ENCODE results near the gene IL12RB2. TPM values are rescaled to one million over a fixed set of nuclear protein-coding genes. Genes with fewer than 3 reads are reported as not detected.

IL12RB2 gene
- total and polyA plus RNA-seq, 5 donors = 0.05 to 0.33 (median 0.23) TPM

DNA sequence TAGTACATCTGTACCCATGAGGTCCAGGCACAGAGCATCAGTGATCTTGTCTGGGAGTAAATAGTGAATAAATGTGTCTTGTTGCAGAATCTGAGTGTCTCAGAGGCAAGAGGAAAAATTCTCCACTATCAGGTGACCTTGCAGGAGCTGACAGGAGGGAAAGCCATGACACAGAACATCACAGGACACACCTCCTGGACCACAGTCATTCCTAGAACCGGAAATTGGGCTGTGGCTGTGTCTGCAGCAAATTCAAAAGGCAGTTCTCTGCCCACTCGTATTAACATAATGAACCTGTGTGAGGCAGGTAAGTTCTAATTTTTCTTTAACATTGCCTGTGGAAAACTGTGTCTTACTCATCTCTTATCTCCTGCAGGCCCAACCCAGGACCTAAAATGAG is 43.1 kb downstream of the IL12RB2 start:
- ATAC-seq (no peak), DNase-seq (no peak)
- Histone ChIP-seq H3K9me3 (ENCODE audit: control insufficient read depth, low read length) (no peaks in the 10 kb centered on the region), H3K27me3 (ENCODE audit: control insufficient read depth, insufficient read depth) (no peaks in the 10 kb centered on the region), H3K27ac (ENCODE audit: low read length) (no peak overlapping the region), H3K4me1 (ENCODE audit: control insufficient read depth, insufficient read depth, low read length) (no peaks in the 10 kb centered on the region), H3K4me3 (ENCODE audit: low read length) (no peak overlapping the region)
- intact Hi-C loops (cut with DNase I) = no loop called here
- 80% methylated on average over 2 of the region's 2 CpGs for WGBS

DNA sequence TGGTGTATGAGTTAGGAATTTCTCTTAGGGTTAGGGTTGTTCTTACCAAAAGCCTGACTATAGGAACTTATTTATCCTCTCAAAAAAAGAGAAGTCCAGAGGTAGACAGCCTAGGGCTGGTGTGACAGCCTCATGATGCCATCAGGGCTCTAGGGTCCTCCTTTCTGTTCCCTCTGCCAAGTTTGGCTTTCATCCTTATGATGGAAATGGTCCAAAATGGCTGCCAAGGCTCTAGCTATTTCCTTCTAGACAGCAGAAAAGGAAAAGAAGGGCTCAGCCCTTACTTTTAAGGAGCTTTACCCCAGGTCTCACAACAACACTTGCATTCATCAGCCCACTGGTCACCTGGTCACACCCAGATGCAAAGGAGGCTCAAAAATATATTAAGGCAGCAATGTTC is 44.5 kb downstream of the IL12RB2 start:
- no peaks in the 10 kb centered on the region for H3K9me3 ChIP-seq (ENCODE audit: control insufficient read depth, low read length)
- no peak overlapping the region for H3K27ac ChIP-seq (ENCODE audit: low read length)
- intact Hi-C loops (cut with DNase I) = no loop called here
- DNase-seq (no peak), ATAC-seq (no peak)
- no peaks in the 10 kb centered on the region for H3K4me1 ChIP-seq (ENCODE audit: control insufficient read depth, insufficient read depth, low read length)
- no peak overlapping the region for H3K4me3 ChIP-seq (ENCODE audit: low read length)
- no peaks in the 10 kb centered on the region for H3K27me3 ChIP-seq (ENCODE audit: control insufficient read depth, insufficient read depth)

- no peak for ATAC-seq
- WGBS = 64% methylated on average over 3 of the region's 3 CpGs
- intact Hi-C loops (cut with DNase I) = no loop called here
- DNase-seq = no peak
- no peaks in the 10 kb centered on the region for H3K4me1 ChIP-seq (ENCODE audit: control insufficient read depth, insufficient read depth, low read length)
- H3K4me3 ChIP-seq (ENCODE audit: low read length) = no peak overlapping the region
- no peak overlapping the region for H3K27ac ChIP-seq (ENCODE audit: low read length)
- no peaks in the 10 kb centered on the region for H3K27me3 ChIP-seq (ENCODE audit: control insufficient read depth, insufficient read depth)
- H3K9me3 ChIP-seq (ENCODE audit: control insufficient read depth, low read length) = no peaks in the 10 kb centered on the region
Observed at GRCh38 chr1:67355745-67356424, 48.2 kb downstream of the IL12RB2 start.

DNA sequence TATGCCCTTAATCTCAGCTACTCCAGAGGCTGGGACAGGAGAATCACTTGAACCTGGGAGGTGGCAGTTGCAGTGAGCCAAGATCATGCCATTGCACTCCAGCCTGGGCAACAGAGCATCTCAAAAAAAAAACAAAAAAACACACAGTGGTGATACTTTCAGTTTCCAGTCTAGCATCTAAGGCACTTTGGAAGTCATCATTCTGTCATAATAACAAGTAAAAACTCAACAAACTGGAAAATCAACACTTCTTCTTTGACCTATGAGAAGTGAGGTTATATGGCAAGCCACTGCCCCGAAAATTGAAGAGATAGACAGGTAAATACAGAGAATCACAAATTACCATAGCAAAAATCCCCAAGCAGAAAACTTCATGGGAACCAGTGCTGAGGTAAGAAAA is 51.9 kb downstream of the IL12RB2 start:
- no peak for ATAC-seq
- intact Hi-C loops (cut with DNase I) = no loop called here
- 96% methylated on average over 1 of the region's 1 CpG for WGBS
- no peak for DNase-seq
- Histone ChIP-seq H3K9me3 (ENCODE audit: control insufficient read depth, low read length) (no peaks in the 10 kb centered on the region), H3K27me3 (ENCODE audit: control insufficient read depth, insufficient read depth) (no peaks in the 10 kb centered on the region), H3K4me3 (ENCODE audit: low read length) (no peak overlapping the region), H3K27ac (ENCODE audit: low read length) (no peak overlapping the region), H3K4me1 (ENCODE audit: control insufficient read depth, insufficient read depth, low read length) (no peaks in the 10 kb centered on the region)

DNA sequence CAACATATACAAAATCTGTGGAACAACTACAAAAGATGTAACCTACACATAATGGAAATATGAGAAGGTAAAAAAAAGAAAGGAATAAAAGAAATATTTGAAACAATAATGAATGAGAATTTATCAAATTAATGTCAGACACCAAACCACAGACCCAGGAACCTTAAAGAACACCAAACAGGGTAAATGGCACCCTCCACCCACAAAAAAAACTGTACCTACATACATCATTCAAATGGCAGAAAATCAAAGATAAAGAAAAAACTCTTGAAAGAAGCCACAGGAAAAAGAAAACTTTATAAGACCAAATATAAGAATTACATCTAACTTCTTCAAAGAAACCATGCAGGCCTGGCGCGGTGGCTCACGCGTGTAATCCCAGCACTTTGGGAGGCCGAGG is 54.0 kb downstream of the IL12RB2 start:
- 97% methylated on average over 5 of the region's 5 CpGs for WGBS
- Histone ChIP-seq H3K9me3 (ENCODE audit: control insufficient read depth, low read length) (no peaks in the 10 kb centered on the region), H3K4me1 (ENCODE audit: control insufficient read depth, insufficient read depth, low read length) (no peaks in the 10 kb centered on the region), H3K4me3 (ENCODE audit: low read length) (no peak overlapping the region), H3K27me3 (ENCODE audit: control insufficient read depth, insufficient read depth) (no peaks in the 10 kb centered on the region), H3K27ac (ENCODE audit: low read length) (no peak overlapping the region)
- no peak for DNase-seq
- ATAC-seq = no peak
- intact Hi-C loops (cut with DNase I) = no loop called here

GRCh38 chr1:67367370-67368045 is 59.8 kb downstream of the IL12RB2 start:
- Histone ChIP-seq H3K4me3 (ENCODE audit: low read length) (no peak overlapping the region), H3K27ac (ENCODE audit: low read length) (no peak overlapping the region), H3K27me3 (ENCODE audit: control insufficient read depth, insufficient read depth) (no peaks in the 10 kb centered on the region), H3K4me1 (ENCODE audit: control insufficient read depth, insufficient read depth, low read length) (no peaks in the 10 kb centered on the region), H3K9me3 (ENCODE audit: control insufficient read depth, low read length) (no peaks in the 10 kb centered on the region)
- ATAC-seq (peak in 1 of 2 donors; percentile 40), DNase-seq (peak; percentile 52 to 77 (median 67))
- WGBS = 35% methylated on average over 8 of the region's 8 CpGs
- intact Hi-C loops (cut with DNase I) = no loop called here

GRCh38 chr1:67368046-67368514 is 60.4 kb downstream of the IL12RB2 start:
- no peak overlapping the region for H3K4me3 ChIP-seq (ENCODE audit: low read length)
- no peak overlapping the region for H3K27ac ChIP-seq (ENCODE audit: low read length)
- no peak for ATAC-seq
- H3K4me1 ChIP-seq (ENCODE audit: control insufficient read depth, insufficient read depth, low read length) = no peaks in the 10 kb centered on the region
- WGBS = 86% methylated on average over 1 of the region's 1 CpG
- intact Hi-C loops (cut with DNase I) = no loop called here
- DNase-seq = no peak
- H3K27me3 ChIP-seq (ENCODE audit: control insufficient read depth, insufficient read depth) = no peaks in the 10 kb centered on the region
- H3K9me3 ChIP-seq (ENCODE audit: control insufficient read depth, low read length) = no peaks in the 10 kb centered on the region

GRCh38 chr1:67371043-67371442 is 63.4 kb downstream of the IL12RB2 start:
- H3K27ac ChIP-seq (ENCODE audit: low read length) = no peak overlapping the region
- H3K27me3 ChIP-seq (ENCODE audit: control insufficient read depth, insufficient read depth) = no peaks in the 10 kb centered on the region
- ATAC-seq = no peak
- no peaks in the 10 kb centered on the region for H3K9me3 ChIP-seq (ENCODE audit: control insufficient read depth, low read length)
- H3K4me1 ChIP-seq (ENCODE audit: control insufficient read depth, insufficient read depth, low read length) = no peaks in the 10 kb centered on the region
- H3K4me3 ChIP-seq (ENCODE audit: low read length) = no peak overlapping the region
- intact Hi-C loops (cut with DNase I) = no loop called here
- no peak for DNase-seq
- WGBS = 84% methylated on average over 2 of the region's 2 CpGs

GRCh38 chr1:67371681-67372080 is 64.0 kb downstream of the IL12RB2 start:
- ATAC-seq (no peak), DNase-seq (no peak)
- Histone ChIP-seq H3K4me1 (ENCODE audit: control insufficient read depth, insufficient read depth, low read length) (no peaks in the 10 kb centered on the region), H3K27me3 (ENCODE audit: control insufficient read depth, insufficient read depth) (no peaks in the 10 kb centered on the region), H3K27ac (ENCODE audit: low read length) (no peak overlapping the region), H3K9me3 (ENCODE audit: control insufficient read depth, low read length) (no peaks in the 10 kb centered on the region), H3K4me3 (ENCODE audit: low read length) (no peak overlapping the region)
- WGBS = 75% methylated on average over 5 of the region's 5 CpGs
- intact Hi-C loops (cut with DNase I) = no loop called here

GRCh38 chr1:67372136-67372535 is 64.5 kb downstream of the IL12RB2 start:
- H3K4me3 ChIP-seq (ENCODE audit: low read length) = no peak overlapping the region
- H3K4me1 ChIP-seq (ENCODE audit: control insufficient read depth, insufficient read depth, low read length) = no peaks in the 10 kb centered on the region
- ATAC-seq (no peak), DNase-seq (no peak)
- intact Hi-C loops (cut with DNase I) = no loop called here
- no peaks in the 10 kb centered on the region for H3K9me3 ChIP-seq (ENCODE audit: control insufficient read depth, low read length)
- WGBS = 67% methylated on average over 3 of the region's 3 CpGs
- H3K27ac ChIP-seq (ENCODE audit: low read length) = no peak overlapping the region
- no peaks in the 10 kb centered on the region for H3K27me3 ChIP-seq (ENCODE audit: control insufficient read depth, insufficient read depth)

- Histone ChIP-seq H3K27ac (ENCODE audit: low read length) (no peak overlapping the region), H3K4me3 (ENCODE audit: low read length) (no peak overlapping the region), H3K4me1 (ENCODE audit: control insufficient read depth, insufficient read depth, low read length) (no peaks in the 10 kb centered on the region), H3K27me3 (ENCODE audit: control insufficient read depth, insufficient read depth) (no peaks in the 10 kb centered on the region), H3K9me3 (ENCODE audit: control insufficient read depth, low read length) (no peaks in the 10 kb centered on the region)
- no peak for DNase-seq
- intact Hi-C loops (cut with DNase I) = no loop called here
- no peak for ATAC-seq
Observed at GRCh38 chr1:67372898-67373297, 65.2 kb downstream of the IL12RB2 start.

All from right cardiac atrium (tissue), 5 donors.